Activated T-cell treated with anti-CD3 and anti-CD28 coated beads, Interleukin-2, amount 50 U/mL, for 4 hours (primary cell): ENCODE data around the gene UQCRC2. TPM values are rescaled to one million over a fixed set of nuclear protein-coding genes. Genes with fewer than 3 reads are reported as not detected.
A peak's percentile ranks its signal among the peaks of the same experiment; 100 is the strongest.
"Not testable (repeated sequence)": the region's sequence is repeated elsewhere in the genome, so short reads cannot be mapped to it uniquely, and the experiment has no call there.

Experiments used
- ATAC-seq, 2 donors: fragments of 200-7000 bp; cut with Tn5 transposase; one replicate each; pipeline ENCODE4 v1.10.0; 2021
- DNase-seq: peaks from one replicate; pipeline ENCODE4 v3.0.0-alpha.2; 2020
- H3K27me3 Mint-ChIP-seq: one replicate; pipeline ENCODE4 v1.8.0; 2021; ENCODE audit warnings: low read depth, mixed read lengths
- H3K36me3 Mint-ChIP-seq: one replicate; pipeline ENCODE4 v1.8.0; 2022; ENCODE audit warnings: mixed read lengths; ENCODE audit not compliant: insufficient read depth
- H3K4me1 Mint-ChIP-seq: one replicate; pipeline ENCODE4 v1.8.0; 2021; ENCODE audit warnings: low read depth, mixed read lengths
- H3K4me3 Mint-ChIP-seq: one replicate; pipeline ENCODE4 v1.8.0; 2021; ENCODE audit warnings: mild to moderate bottlenecking, moderate library complexity, mixed read lengths
- H3K9me3 Mint-ChIP-seq: one replicate; pipeline ENCODE4 v1.8.0; 2021; ENCODE audit warnings: mixed read lengths
- total RNA-seq, 3 donors: library from RNA; stranded (reverse); gene quantifications; one replicate each; pipeline ENCODE4 v1.2.1, GENCODE V29; 2021

The UQCRC2 gene
- total RNA-seq: 100 to 1,000 TPM; 217 to 251 (median 225) TPM

GRCh38 chr16:21952793-21953540 lies at the start of gene UQCRC2:
Gene UQCRC2, plus strand, starts transcription at chr16:21953361. Its CDS starts 63 bp downstream, at chr16:21953424.
- DNase-seq (peak; percentile 79), ATAC-seq (peak; percentile 92 to 93)
- Mint-ChIP-seq H3K4me3 (peak within 1 kb of the TSS; percentile 99), H3K4me1 (peaks cover 64% of the 10 kb centered on the region), H3K27me3 (no peaks in the 10 kb centered on the region), H3K36me3 (peaks cover 9% of the 10 kb centered on the region), H3K9me3 (no peaks in the 10 kb centered on the region)

- not testable (repeated sequence) for H3K9me3 Mint-ChIP-seq, DNase-seq, H3K36me3 Mint-ChIP-seq
Measured at GRCh38 chr16:21932650-21933049, 20.5 kb upstream of the UQCRC2 start.

DNA sequence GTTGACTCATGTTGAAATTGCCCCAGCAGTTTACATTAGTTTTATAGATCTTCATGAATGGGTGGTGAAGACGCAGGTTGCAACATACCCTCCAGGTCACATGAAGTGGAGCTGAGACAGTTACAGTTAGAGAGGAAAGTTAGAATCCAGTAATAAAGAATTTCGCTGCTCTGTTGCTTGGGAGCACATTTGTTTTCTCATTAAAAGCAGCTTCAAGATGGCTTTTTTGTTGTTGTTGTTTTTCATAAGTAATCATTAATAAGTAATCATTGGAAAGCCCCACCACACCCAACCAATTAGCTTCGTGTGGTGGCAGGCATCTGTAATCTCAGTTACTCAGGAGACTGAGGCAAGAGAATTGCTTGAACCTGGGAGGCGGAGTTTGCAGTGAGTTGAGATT lies 19.8 kb upstream of the UQCRC2 start:
- not testable (repeated sequence) for H3K27me3 Mint-ChIP-seq, H3K4me1 Mint-ChIP-seq, H3K9me3 Mint-ChIP-seq, DNase-seq, H3K4me3 Mint-ChIP-seq, H3K36me3 Mint-ChIP-seq, ATAC-seq

More at GRCh38 chr16:21932650-21933049, 20.5 kb upstream of the UQCRC2 start:
- H3K27me3 Mint-ChIP-seq, H3K4me1 Mint-ChIP-seq, ATAC-seq, H3K4me3 Mint-ChIP-seq: not testable (repeated sequence)

- H3K4me3 Mint-ChIP-seq, ATAC-seq, H3K4me1 Mint-ChIP-seq, H3K36me3 Mint-ChIP-seq, H3K9me3 Mint-ChIP-seq, H3K27me3 Mint-ChIP-seq, DNase-seq: not testable (repeated sequence)
Measured at GRCh38 chr16:21933790-21934189, 19.4 kb upstream of the UQCRC2 start.

DNA sequence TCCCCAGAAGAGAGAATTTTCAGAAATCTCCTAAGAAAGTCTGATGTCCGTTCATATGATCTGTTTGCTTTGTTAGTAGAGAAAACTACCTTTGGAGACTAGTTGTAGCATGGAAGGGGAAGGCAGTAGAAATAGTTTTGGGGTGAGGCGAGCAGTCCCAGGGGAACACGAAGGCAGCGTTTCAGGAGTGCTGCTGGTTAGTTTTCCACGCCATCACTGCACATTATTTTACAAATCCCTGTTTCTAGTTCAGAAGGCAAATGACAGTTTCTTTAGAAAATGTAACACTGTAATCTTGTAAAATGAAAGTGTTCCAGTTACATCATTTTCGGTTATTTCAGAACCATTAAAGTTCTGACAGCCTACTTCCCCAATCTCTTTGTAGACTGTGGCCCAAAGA lies 16.9 kb upstream of the UQCRC2 start:
- not testable (repeated sequence) for H3K4me1 Mint-ChIP-seq, H3K9me3 Mint-ChIP-seq, ATAC-seq, H3K27me3 Mint-ChIP-seq, H3K4me3 Mint-ChIP-seq, DNase-seq, H3K36me3 Mint-ChIP-seq

GRCh38 chr16:21937336-21937829 lies 15.8 kb upstream of the UQCRC2 start:
- no peaks in the 10 kb centered on the region for H3K27me3 Mint-ChIP-seq
- peaks cover 10% of the 10 kb centered on the region for H3K4me1 Mint-ChIP-seq
- ATAC-seq (no peak), DNase-seq (no peak)
- H3K9me3 Mint-ChIP-seq: no peaks in the 10 kb centered on the region
- no peak overlapping the region for H3K4me3 Mint-ChIP-seq
- no peaks in the 10 kb centered on the region for H3K36me3 Mint-ChIP-seq

GRCh38 chr16:21940570-21940969 lies 12.6 kb upstream of the UQCRC2 start:
- H3K4me1 Mint-ChIP-seq: peaks cover 4% of the 10 kb centered on the region
- H3K4me3 Mint-ChIP-seq: no peak overlapping the region
- DNase-seq: no peak
- no peaks in the 10 kb centered on the region for H3K27me3 Mint-ChIP-seq
- no peaks in the 10 kb centered on the region for H3K36me3 Mint-ChIP-seq
- H3K9me3 Mint-ChIP-seq: no peaks in the 10 kb centered on the region
- no peak for ATAC-seq

GRCh38 chr16:21943571-21943970 lies 9.6 kb upstream of the UQCRC2 start:
- peaks cover 2% of the 10 kb centered on the region for H3K36me3 Mint-ChIP-seq
- DNase-seq: no peak
- no peak overlapping the region for H3K4me3 Mint-ChIP-seq
- no peaks in the 10 kb centered on the region for H3K9me3 Mint-ChIP-seq
- H3K27me3 Mint-ChIP-seq: no peaks in the 10 kb centered on the region
- H3K4me1 Mint-ChIP-seq: peaks cover 18% of the 10 kb centered on the region
- ATAC-seq: no peak

- DNase-seq: no peak
Measured at GRCh38 chr16:21946889-21947635, 6.1 kb upstream of the UQCRC2 start.

DNA sequence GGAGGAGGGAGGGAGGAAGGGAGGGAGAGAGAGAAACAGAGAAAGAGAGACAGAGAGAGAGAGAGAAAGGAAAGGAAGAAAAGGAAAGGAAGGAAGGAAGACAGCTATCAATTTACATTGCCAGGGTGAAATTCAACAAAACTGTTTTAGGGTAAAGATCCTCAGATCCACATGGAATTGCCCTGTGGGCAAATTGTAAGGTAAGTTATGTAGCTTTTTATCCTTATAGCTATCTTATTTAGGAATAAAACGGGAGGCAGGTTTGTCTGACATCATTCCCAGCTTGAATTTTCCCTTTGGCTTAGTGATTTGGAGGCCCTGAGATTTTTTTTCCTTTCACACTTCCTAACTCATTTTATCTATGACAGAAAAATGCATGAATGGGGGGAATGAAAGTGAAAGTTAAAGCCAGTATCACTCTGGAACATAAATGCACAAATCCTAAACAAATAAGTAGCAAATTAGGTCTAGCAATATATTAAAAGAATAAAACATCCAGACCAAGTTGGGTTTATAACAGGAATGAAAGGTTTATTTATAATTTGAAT lies 3.4 kb upstream of the UQCRC2 start:
- no peaks in the 10 kb centered on the region for H3K27me3 Mint-ChIP-seq
- no peaks in the 10 kb centered on the region for H3K9me3 Mint-ChIP-seq
- peaks cover 52% of the 10 kb centered on the region for H3K4me1 Mint-ChIP-seq
- no peak for ATAC-seq
- no peak overlapping the region for H3K4me3 Mint-ChIP-seq
- DNase-seq: no peak
- peaks cover 3% of the 10 kb centered on the region for H3K36me3 Mint-ChIP-seq

More at GRCh38 chr16:21946889-21947635, 6.1 kb upstream of the UQCRC2 start:
- H3K36me3 Mint-ChIP-seq: peaks cover 3% of the 10 kb centered on the region
- no peaks in the 10 kb centered on the region for H3K27me3 Mint-ChIP-seq
- H3K9me3 Mint-ChIP-seq: no peaks in the 10 kb centered on the region
- peak; percentile 79 to 87 for ATAC-seq
- H3K4me1 Mint-ChIP-seq: peaks cover 39% of the 10 kb centered on the region
- peak overlapping the region; percentile 9 for H3K4me3 Mint-ChIP-seq

- H3K4me3 Mint-ChIP-seq: peak overlapping the region; percentile 68
- DNase-seq: no peak
- H3K9me3 Mint-ChIP-seq: no peaks in the 10 kb centered on the region
- ATAC-seq: no peak
- H3K4me1 Mint-ChIP-seq: peaks cover 62% of the 10 kb centered on the region
- no peaks in the 10 kb centered on the region for H3K27me3 Mint-ChIP-seq
- H3K36me3 Mint-ChIP-seq: peaks cover 5% of the 10 kb centered on the region
Measured at GRCh38 chr16:21950782-21951521, 2.2 kb upstream of the UQCRC2 start.

DNA sequence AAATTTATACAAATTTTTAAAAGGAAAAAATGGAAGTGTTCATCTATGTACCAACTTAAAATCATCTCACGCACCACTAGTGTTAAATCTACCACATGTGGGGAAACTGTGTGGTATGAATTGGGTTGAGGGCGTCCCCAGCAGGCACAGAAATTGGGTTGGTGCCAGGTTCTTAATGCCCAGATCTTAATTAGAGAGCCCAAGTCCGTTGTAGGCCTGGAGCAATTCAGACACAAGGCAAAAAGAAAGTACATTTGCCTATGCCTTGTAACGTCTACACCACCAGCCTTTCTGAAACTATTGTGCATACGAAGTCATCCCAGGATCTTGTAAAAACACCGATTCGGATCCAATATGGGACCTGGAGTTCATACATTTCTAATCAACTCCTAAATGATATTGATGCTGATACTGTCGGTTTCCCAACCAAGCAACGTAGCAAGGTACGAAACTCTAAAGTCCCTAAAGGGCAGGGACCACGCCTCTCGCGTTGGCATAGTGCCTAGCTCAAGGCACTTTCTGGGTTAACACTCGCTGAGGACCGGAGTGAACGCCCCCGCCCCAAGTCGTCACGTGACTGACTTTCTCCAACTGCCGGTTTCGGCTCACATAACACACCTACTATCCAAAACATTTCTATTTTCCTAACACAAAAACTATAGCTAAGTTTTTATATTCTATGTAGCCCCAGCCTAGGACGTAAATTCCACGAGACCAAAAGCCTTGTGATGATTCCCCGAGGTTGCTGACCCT lies 945 bp upstream of the UQCRC2 start:
- DNase-seq (peak; percentile 68), ATAC-seq (peak; percentile 56 to 58)
- Mint-ChIP-seq H3K36me3 (peaks cover 6% of the 10 kb centered on the region), H3K4me3 (peak overlapping the region; percentile 99), H3K4me1 (peaks cover 60% of the 10 kb centered on the region), H3K27me3 (no peaks in the 10 kb centered on the region), H3K9me3 (no peaks in the 10 kb centered on the region)

DNA sequence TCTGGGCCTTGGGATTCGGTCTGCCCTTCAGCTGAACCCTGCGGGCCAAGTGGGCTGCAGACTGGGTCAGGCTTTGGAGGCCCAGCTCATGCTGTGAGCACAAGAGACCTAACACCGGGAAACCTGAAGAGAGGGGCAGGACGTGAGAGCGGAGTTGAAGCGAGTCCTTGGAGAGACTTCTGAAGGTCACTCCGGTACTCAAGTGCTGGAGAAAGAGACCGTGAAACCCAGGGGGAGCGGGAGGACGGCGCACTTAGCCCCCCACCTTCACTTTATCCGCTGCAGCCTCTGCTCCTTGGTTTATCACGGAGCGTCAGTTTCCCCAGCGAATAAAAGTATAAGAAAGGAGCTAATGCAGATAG lies 361 bp downstream of the UQCRC2 start:
- Mint-ChIP-seq H3K36me3 (peaks cover 8% of the 10 kb centered on the region), H3K27me3 (no peaks in the 10 kb centered on the region), H3K4me1 (peaks cover 62% of the 10 kb centered on the region), H3K4me3 (peak overlapping the region; percentile 99), H3K9me3 (no peaks in the 10 kb centered on the region)
- ATAC-seq (peak in 1 of 2 donors; percentile 0), DNase-seq (no peak)
